Mesenchymal stem cell (in vitro differentiated cells and primary cell): ENCODE results near the gene LYSMD4.
"Not testable (repeated sequence)": the region's sequence is repeated elsewhere in the genome, so short reads cannot be mapped to it uniquely, and the experiment has no call there.

Source experiments
- DNase-seq: peaks from one replicate; pipeline ENCODE4 v3.0.0-alpha.2; 2013
- H2AFZ ChIP-seq: one replicate; pipeline ENCODE4 v1.6.1; 2013; ENCODE audit warnings: low read depth, mild to moderate bottlenecking, control low read depth, inconsistent platforms, low read length, moderate library complexity
- H2AK5ac ChIP-seq: 2 replicates; pipeline ENCODE4 v1.6.1; 2013; ENCODE audit warnings: low read length, moderate library complexity, mild to moderate bottlenecking, inconsistent platforms; ENCODE audit not compliant: severe bottlenecking
- H2BK120ac ChIP-seq: one replicate; pipeline ENCODE4 v1.6.1; 2013; ENCODE audit warnings: low read depth, mild to moderate bottlenecking, inconsistent platforms, low read length, moderate library complexity
- H2BK12ac ChIP-seq, 2 experiments: one replicate each; pipeline ENCODE4 v1.6.1; 2013; ENCODE audit warnings: inconsistent platforms in 2 of 2, low read length in 2 of 2, mild to moderate bottlenecking in 2 of 2, moderate library complexity in 2 of 2, control low read depth in 1 of 2
- H2BK15ac ChIP-seq: one replicate; pipeline ENCODE4 v1.6.1; 2013; ENCODE audit warnings: mild to moderate bottlenecking, low read depth, inconsistent platforms; ENCODE audit not compliant: poor library complexity, severe bottlenecking
- H2BK5ac ChIP-seq: 2 replicates; pipeline ENCODE4 v1.6.1; 2013; ENCODE audit warnings: low read depth, mild to moderate bottlenecking, low read length, control low read depth, inconsistent platforms; ENCODE audit not compliant: poor library complexity, severe bottlenecking
- H3K14ac ChIP-seq, 2 experiments: one replicate each; pipeline ENCODE4 v1.6.1; 2013; ENCODE audit warnings: inconsistent platforms in 2 of 2, low read length in 2 of 2, control low read depth in 1 of 2, mild to moderate bottlenecking in 1 of 2, moderate library complexity in 1 of 2
- H3K18ac ChIP-seq, 2 experiments: one replicate each; pipeline ENCODE4 v1.6.1; 2013; ENCODE audit warnings: inconsistent platforms in 2 of 2, low read length in 2 of 2, control low read depth in 1 of 2, low read depth in 1 of 2, mild to moderate bottlenecking in 1 of 2
- H3K23ac ChIP-seq, 2 experiments: one replicate each; pipeline ENCODE4 v1.6.1; 2013; ENCODE audit warnings: inconsistent platforms in 2 of 2, low read length in 2 of 2, mild to moderate bottlenecking in 2 of 2, moderate library complexity in 2 of 2, control low read depth in 1 of 2
- H3K27ac ChIP-seq: 2 replicates; pipeline ENCODE4 v1.5.1; 2013; ENCODE audit warnings: mild to moderate bottlenecking, moderate library complexity, low read length, control low read depth, inconsistent platforms; ENCODE audit not compliant: poor library complexity, severe bottlenecking
- H3K27me3 ChIP-seq, 2 experiments: 2 replicates each; pipeline versions ENCODE4 v1.6.1 to v1.7.0; 2013; ENCODE audit warnings: low read length in 2 of 2, mild to moderate bottlenecking in 2 of 2, moderate library complexity in 2 of 2, control low read depth in 1 of 2, inconsistent platforms in 1 of 2; ENCODE audit not compliant: control insufficient read depth in 1 of 2, insufficient read depth in 1 of 2
- H3K36me3 ChIP-seq, 2 experiments: 2 replicates each; pipeline versions ENCODE4 v1.6.1 to v1.7.0; 2013; ENCODE audit warnings: low read length in 2 of 2, control low read depth in 1 of 2, inconsistent platforms in 1 of 2, low read depth in 1 of 2, mild to moderate bottlenecking in 1 of 2; ENCODE audit not compliant: insufficient read depth in 2 of 2, control insufficient read depth in 1 of 2
- H3K4ac ChIP-seq, 2 experiments: one replicate each; pipeline ENCODE4 v1.6.1; 2013; ENCODE audit warnings: inconsistent platforms in 2 of 2, low read length in 2 of 2, mild to moderate bottlenecking in 2 of 2, moderate library complexity in 2 of 2, control low read depth in 1 of 2, low read depth in 1 of 2
- H3K4me1 ChIP-seq: 2 replicates; pipeline ENCODE4 v1.6.1; 2013; ENCODE audit warnings: low read depth, low read length, control low read depth; ENCODE audit not compliant: control insufficient read depth, insufficient read depth
- H3K4me2 ChIP-seq: 2 replicates; pipeline ENCODE4 v1.6.1; 2013; ENCODE audit warnings: low read length, mild to moderate bottlenecking, inconsistent platforms; ENCODE audit not compliant: poor library complexity, severe bottlenecking
- H3K4me3 ChIP-seq, 2 experiments: 2 replicates each; pipeline versions ENCODE4 v1.5.1 to v1.7.0; 2013; ENCODE audit warnings: low read length in 2 of 2, mild to moderate bottlenecking in 2 of 2, control low read depth in 1 of 2, low read depth in 1 of 2; ENCODE audit not compliant: insufficient read depth in 1 of 2
- H3K79me1 ChIP-seq: replicated peaks from 2 replicates; pipeline ENCODE4 v1.6.1; 2013; ENCODE audit warnings: mild to moderate bottlenecking, control low read depth, low read length, inconsistent platforms; ENCODE audit not compliant: poor library complexity, severe bottlenecking
- H3K9ac ChIP-seq: 2 replicates; pipeline ENCODE4 v1.7.0; 2013; ENCODE audit warnings: mild to moderate bottlenecking, low read length, moderate library complexity
- H3K9me3 ChIP-seq: 2 replicates; pipeline ENCODE4 v1.7.0; 2013; ENCODE audit warnings: mild to moderate bottlenecking, low read length; ENCODE audit not compliant: control insufficient read depth
- H4K8ac ChIP-seq: one replicate; pipeline ENCODE4 v1.6.1; 2013; ENCODE audit warnings: inconsistent platforms, mild to moderate bottlenecking, low read length, moderate library complexity
- H4K91ac ChIP-seq: one replicate; pipeline ENCODE4 v1.6.1; 2013; ENCODE audit warnings: mild to moderate bottlenecking, low read length, inconsistent platforms
- WGBS: methylation state at CpG from one replicate; pipeline ENCODE4 v1.1.7; 2013; ENCODE audit warnings: mixed read lengths; 5-methylcytosine and 5-hydroxymethylcytosine counted together

Gene LYSMD4

GRCh38 chr15:99752556-99752955 is 19.3 kb upstream of the LYSMD4 start:
- no peak overlapping the region for H2BK120ac ChIP-seq
- H3K27ac ChIP-seq: no peak overlapping the region
- H3K4me2 ChIP-seq: no peak overlapping the region
- no peak overlapping the region for H3K9ac ChIP-seq
- H2BK12ac ChIP-seq: no peak overlapping the region
- H3K18ac ChIP-seq: no peak overlapping the region
- H3K14ac ChIP-seq: no peak overlapping the region
- no peak overlapping the region for H2BK5ac ChIP-seq
- H3K27me3 ChIP-seq: no peaks in the 10 kb centered on the region
- H3K4me3 ChIP-seq: no peak overlapping the region
- no peak overlapping the region for H2AFZ ChIP-seq
- no peak overlapping the region for H4K8ac ChIP-seq
- H3K36me3 ChIP-seq: no peaks in the 10 kb centered on the region
- H2BK15ac ChIP-seq: no peak overlapping the region
- no peak overlapping the region for H3K4ac ChIP-seq
- no peak overlapping the region for H2AK5ac ChIP-seq
- no peaks in the 10 kb centered on the region for H3K79me1 ChIP-seq
- H3K23ac ChIP-seq: no peak overlapping the region
- no peak overlapping the region for H4K91ac ChIP-seq
- 81% methylated on average over 4 of the region's 4 CpGs for WGBS
- DNase-seq: no peak
- no peaks in the 10 kb centered on the region for H3K9me3 ChIP-seq
- H3K4me1 ChIP-seq: peaks cover 3% of the 10 kb centered on the region

- not testable (repeated sequence) for H3K4me3 ChIP-seq, DNase-seq, H3K4me1 ChIP-seq, H2BK12ac ChIP-seq, H3K4ac ChIP-seq, H3K9me3 ChIP-seq, H3K23ac ChIP-seq, H2AK5ac ChIP-seq, H4K91ac ChIP-seq, H4K8ac ChIP-seq, H2BK5ac ChIP-seq, H2BK120ac ChIP-seq, H3K27me3 ChIP-seq, H3K79me1 ChIP-seq, H2AFZ ChIP-seq, H3K9ac ChIP-seq, H3K14ac ChIP-seq, H3K18ac ChIP-seq, H3K36me3 ChIP-seq, H3K4me2 ChIP-seq, H2BK15ac ChIP-seq, H3K27ac ChIP-seq
- WGBS: 84% methylated on average over 11 of the region's 11 CpGs
Measured at GRCh38 chr15:99750326-99750725, 17.1 kb upstream of the LYSMD4 start.

- H4K91ac ChIP-seq: no peak overlapping the region
- no peaks in the 10 kb centered on the region for H3K27me3 ChIP-seq
- no peak overlapping the region for H3K4me2 ChIP-seq
- H2BK5ac ChIP-seq: no peak overlapping the region
- H3K14ac ChIP-seq: no peak overlapping the region
- no peak overlapping the region for H2BK15ac ChIP-seq
- no peaks in the 10 kb centered on the region for H3K9me3 ChIP-seq
- 92% methylated on average over 6 of the region's 6 CpGs for WGBS
- no peak overlapping the region for H3K27ac ChIP-seq
- no peak overlapping the region for H3K23ac ChIP-seq
- no peak overlapping the region for H3K9ac ChIP-seq
- H2AFZ ChIP-seq: no peak overlapping the region
- H2BK120ac ChIP-seq: no peak overlapping the region
- H3K4me3 ChIP-seq: no peak overlapping the region
- H3K4me1 ChIP-seq: no peaks in the 10 kb centered on the region
- H4K8ac ChIP-seq: no peak overlapping the region
- no peak overlapping the region for H3K4ac ChIP-seq
- H3K18ac ChIP-seq: no peak overlapping the region
- H2AK5ac ChIP-seq: no peak overlapping the region
- DNase-seq: no peak
- no peaks in the 10 kb centered on the region for H3K36me3 ChIP-seq
- H2BK12ac ChIP-seq: no peak overlapping the region
- no peaks in the 10 kb centered on the region for H3K79me1 ChIP-seq
Measured at GRCh38 chr15:99749386-99749785, 16.1 kb upstream of the LYSMD4 start.

GRCh38 chr15:99745370-99746086 is 12.3 kb upstream of the LYSMD4 start:
- Histone ChIP-seq H3K4me1 (no peaks in the 10 kb centered on the region), H3K4me3 (no peak overlapping the region), H3K4me2 (no peak overlapping the region), H2BK120ac (no peak overlapping the region), H3K27me3 (no peaks in the 10 kb centered on the region), H3K14ac (no peak overlapping the region), H4K91ac (no peak overlapping the region), H3K79me1 (no peaks in the 10 kb centered on the region), H3K23ac (no peak overlapping the region), H4K8ac (no peak overlapping the region), H2BK15ac (no peak overlapping the region), H2AFZ (no peak overlapping the region), H3K4ac (no peak overlapping the region), H2BK5ac (no peak overlapping the region), H2BK12ac (no peak overlapping the region), H3K27ac (no peak overlapping the region), H3K9ac (no peak overlapping the region), H2AK5ac (no peak overlapping the region), H3K9me3 (no peaks in the 10 kb centered on the region), H3K36me3 (no peaks in the 10 kb centered on the region), H3K18ac (no peak overlapping the region)
- no peak for DNase-seq
- WGBS: 94% methylated on average over 9 of the region's 9 CpGs
